Brain pericyte (primary cell): Measurements from ENCODE around the gene ADRA2B.

ENCODE experiments used
- DNase-seq: peaks from one replicate; pipeline ENCODE4 v3.0.0-alpha.2; 2012; ENCODE audit warnings: low read depth, low spot score

Gene ADRA2B

GRCh38 chr2:96117701-96118588 lies 1.6 kb upstream of the ADRA2B start:
- DNase-seq = no peak

GRCh38 chr2:96116879-96117533 lies 635 bp upstream of the ADRA2B start:
- DNase-seq = no peak

GRCh38 chr2:96115631-96116423 lies 544 bp downstream of the ADRA2B start:
- no peak for DNase-seq

GRCh38 chr2:96114903-96115581 lies 1.3 kb downstream of the ADRA2B start:
- DNase-seq = no peak

- no peak for DNase-seq
Observed at GRCh38 chr2:96114546-96114902, 1.8 kb downstream of the ADRA2B start.

GRCh38 chr2:96113951-96114350 lies 2.4 kb downstream of the ADRA2B start:
- no peak for DNase-seq

GRCh38 chr2:96113367-96113677 lies 3.0 kb downstream of the ADRA2B start:
- no peak for DNase-seq

GRCh38 chr2:96112501-96113366 lies 3.6 kb downstream of the ADRA2B start:
- DNase-seq = no peak

GRCh38 chr2:96111823-96112500 lies 4.4 kb downstream of the ADRA2B start:
- DNase-seq = no peak

- no peak for DNase-seq
Observed at GRCh38 chr2:96111257-96111640, 5.1 kb downstream of the ADRA2B start.

GRCh38 chr2:96110621-96111256 lies 5.6 kb downstream of the ADRA2B start:
- no peak for DNase-seq

- no peak for DNase-seq
Observed at GRCh38 chr2:96109931-96110511, 6.3 kb downstream of the ADRA2B start.

GRCh38 chr2:96109361-96109680 lies 7.0 kb downstream of the ADRA2B start:
- no peak for DNase-seq

- DNase-seq = no peak
Observed at GRCh38 chr2:96108541-96109360, 7.6 kb downstream of the ADRA2B start.

- no peak for DNase-seq
Observed at GRCh38 chr2:96108151-96108540, 8.2 kb downstream of the ADRA2B start.

- DNase-seq = no peak
Observed at GRCh38 chr2:96107708-96108065, 8.7 kb downstream of the ADRA2B start.

GRCh38 chr2:96106991-96107707 lies 9.2 kb downstream of the ADRA2B start:
- DNase-seq = no peak

GRCh38 chr2:96105994-96106715 lies 10.2 kb downstream of the ADRA2B start:
- no peak for DNase-seq
